HG03025 (cell line): Measurements from ENCODE around the gene ISY1.
"Not testable (repeated sequence)": the region's sequence is repeated elsewhere in the genome, so short reads cannot be mapped to it uniquely, and the experiment has no call there.

Experiments used
- ATAC-seq: cut with Tn5 transposase; IDR thresholded peaks from one replicate; pipeline ENCODE4 v1.9.1; 2021; ENCODE audit warnings: mild to moderate bottlenecking, moderate library complexity; ENCODE audit not compliant: unreplicated experiment, low FRiP score

ISY1 gene

GRCh38 chr3:129173206-129173605 is 12.3 kb upstream of the ISY1 start:
- no peak for ATAC-seq

- no peak for ATAC-seq
Observed at GRCh38 chr3:129166579-129167332, 5.9 kb upstream of the ISY1 start.

- ATAC-seq: not testable (repeated sequence)
Observed at GRCh38 chr3:129165594-129165993, 4.7 kb upstream of the ISY1 start.

- no peak for ATAC-seq
Observed at GRCh38 chr3:129164500-129164899, 3.6 kb upstream of the ISY1 start.

GRCh38 chr3:129162729-129163579 is 2.1 kb upstream of the ISY1 start:
- no peak for ATAC-seq

GRCh38 chr3:129161860-129162271 is 1.0 kb upstream of the ISY1 start:
- no peak for ATAC-seq

- no peak for ATAC-seq
Observed at GRCh38 chr3:129144786-129145185, 16.1 kb downstream of the ISY1 start.

GRCh38 chr3:129141011-129141410 is 19.9 kb downstream of the ISY1 start:
- ATAC-seq: not testable (repeated sequence)

GRCh38 chr3:129139911-129140310 is 21.0 kb downstream of the ISY1 start:
- no peak for ATAC-seq

- ATAC-seq: not testable (repeated sequence)
Observed at GRCh38 chr3:129136275-129136674, 24.6 kb downstream of the ISY1 start.

GRCh38 chr3:129132097-129132866 is 28.6 kb downstream of the ISY1 start:
- ATAC-seq: no peak

- no peak for ATAC-seq
Observed at GRCh38 chr3:129131465-129132088, 29.3 kb downstream of the ISY1 start.

- ATAC-seq: no peak
Observed at GRCh38 chr3:129130291-129130813, 30.5 kb downstream of the ISY1 start.

GRCh38 chr3:129128357-129129155 is 32.3 kb downstream of the ISY1 start:
- no peak for ATAC-seq

GRCh38 chr3:129126726-129127280 is 34.1 kb downstream of the ISY1 start:
- ATAC-seq: no peak

GRCh38 chr3:129123314-129124060 is 37.4 kb downstream of the ISY1 start:
- no peak for ATAC-seq

- no peak for ATAC-seq
Observed at GRCh38 chr3:129122412-129123011, 38.4 kb downstream of the ISY1 start.

GRCh38 chr3:129121792-129122411 is 39.0 kb downstream of the ISY1 start, which contains the start of gene RAB43:
Gene RAB43 (minus strand): TSS chr3:129121804. CDS start chr3:129121489, 315 bp downstream.
- ATAC-seq: peak; percentile 34
